ENCODE measurements around the gene AFDN. TPM values are rescaled to one million over a fixed set of nuclear protein-coding genes. Genes with fewer than 3 reads are reported as not detected.

The AFDN gene
- total and polyA plus RNA-seq, 10 of the 15 experiments (the other 5 are each of a cell fraction or from before 2014, with no cell fraction given), result 5.7 to 68.2 (median 45.1) TPM

DNA sequence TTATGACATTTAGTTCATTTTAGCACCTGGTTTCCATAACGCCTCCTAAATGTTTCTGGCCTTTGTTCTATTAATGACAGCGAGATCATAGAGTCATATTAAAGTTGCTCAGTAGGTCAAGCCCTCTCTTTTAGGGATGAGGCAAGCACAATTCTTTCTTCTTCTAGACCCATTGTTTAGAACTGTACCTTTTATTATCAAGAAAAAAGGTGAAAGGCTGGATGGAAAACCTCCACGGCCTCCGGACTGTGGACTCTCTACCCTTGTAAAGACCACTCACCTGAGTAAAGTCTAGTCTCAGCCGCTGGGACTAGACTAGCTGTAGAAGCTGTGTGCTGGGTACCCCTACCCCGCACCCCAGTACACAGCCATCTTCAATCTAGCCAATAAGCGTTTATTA lies 6.0 kb upstream of the AFDN start:
- H4K20me1 ChIP-seq (ENCODE audit: control insufficient read depth, insufficient read depth), result no peaks in the 10 kb centered on the region
- no peak overlapping the region for H3K4me2 ChIP-seq (ENCODE audit: control insufficient read depth, insufficient read depth)
- intact Hi-C loops (cut with micrococcal nuclease; ENCODE audit: unreplicated experiment) (no loop called here), in situ Hi-C loops (cut with MboI) (no loop called here)
- H3K36me3 ChIP-seq (ENCODE audit: control insufficient read depth in 2 of 2, insufficient read depth in 2 of 2, low read length in 1 of 2), result no peaks in the 10 kb centered on the region
- ChIA-PET CTCF (no interaction called here), SMC1A (ENCODE audit: uncharacterized antibody, unreplicated experiment) (interaction anchor here (1.5 kb wide), 1 partner anchor 10 kb away, joined by 4 read pairs; no protein-coding TSS in a partner anchor), RAD21 (ENCODE audit: unreplicated experiment) (no interaction called here), POLR2A (no interaction called here)
- H3K9ac ChIP-seq (ENCODE audit: control insufficient read depth, insufficient read depth, low read length), result no peak overlapping the region
- ATAC-seq, result no peak
- no peak for DNase-seq (ENCODE audit: low read depth, low spot score)
- no peak for TF ChIP-seq NFYB (IDR thresholded peaks at IDR 0.05; ENCODE audit: insufficient read depth, low read depth, low read length)
- no peak for TF ChIP-seq EZH2 (IDR thresholded peaks at IDR 0.05; ENCODE audit: borderline replicate concordance, control insufficient read depth, low read depth, low read length)
- TF ChIP-seq, protein P1, sequence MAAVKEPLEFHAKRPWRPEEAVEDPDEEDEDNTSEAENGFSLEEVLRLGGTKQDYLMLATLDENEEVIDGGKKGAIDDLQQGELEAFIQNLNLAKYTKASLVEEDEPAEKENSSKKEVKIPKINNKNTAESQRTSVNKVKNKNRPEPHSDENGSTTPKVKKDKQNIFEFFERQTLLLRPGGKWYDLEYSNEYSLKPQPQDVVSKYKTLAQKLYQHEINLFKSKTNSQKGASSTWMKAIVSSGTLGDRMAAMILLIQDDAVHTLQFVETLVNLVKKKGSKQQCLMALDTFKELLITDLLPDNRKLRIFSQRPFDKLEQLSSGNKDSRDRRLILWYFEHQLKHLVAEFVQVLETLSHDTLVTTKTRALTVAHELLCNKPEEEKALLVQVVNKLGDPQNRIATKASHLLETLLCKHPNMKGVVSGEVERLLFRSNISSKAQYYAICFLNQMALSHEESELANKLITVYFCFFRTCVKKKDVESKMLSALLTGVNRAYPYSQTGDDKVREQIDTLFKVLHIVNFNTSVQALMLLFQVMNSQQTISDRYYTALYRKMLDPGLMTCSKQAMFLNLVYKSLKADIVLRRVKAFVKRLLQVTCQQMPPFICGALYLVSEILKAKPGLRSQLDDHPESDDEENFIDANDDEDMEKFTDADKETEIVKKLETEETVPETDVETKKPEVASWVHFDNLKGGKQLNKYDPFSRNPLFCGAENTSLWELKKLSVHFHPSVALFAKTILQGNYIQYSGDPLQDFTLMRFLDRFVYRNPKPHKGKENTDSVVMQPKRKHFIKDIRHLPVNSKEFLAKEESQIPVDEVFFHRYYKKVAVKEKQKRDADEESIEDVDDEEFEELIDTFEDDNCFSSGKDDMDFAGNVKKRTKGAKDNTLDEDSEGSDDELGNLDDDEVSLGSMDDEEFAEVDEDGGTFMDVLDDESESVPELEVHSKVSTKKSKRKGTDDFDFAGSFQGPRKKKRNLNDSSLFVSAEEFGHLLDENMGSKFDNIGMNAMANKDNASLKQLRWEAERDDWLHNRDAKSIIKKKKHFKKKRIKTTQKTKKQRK (IDR thresholded peaks at IDR 0.05; ENCODE audit: low read depth, low read length), result no peak
- TF ChIP-seq ZNF24 (IDR thresholded peaks at IDR 0.05), result no peak
- H3K79me2 ChIP-seq (ENCODE audit: control insufficient read depth, insufficient read depth, low read length), result no peaks in the 10 kb centered on the region
- peaks cover 4% of the 10 kb centered on the region for H3K4me1 ChIP-seq (ENCODE audit: control insufficient read depth, insufficient read depth, low read length)
- no peak overlapping the region for H2AFZ ChIP-seq (ENCODE audit: control insufficient read depth, low read depth, low read length)
- H3K27ac ChIP-seq (ENCODE audit: control insufficient read depth, insufficient read depth), result no peak overlapping the region
- H3K9me3 ChIP-seq (replicated peaks; ENCODE audit: control insufficient read depth, insufficient read depth, low read length), result no peaks in the 10 kb centered on the region
- H3K4me3 ChIP-seq, result no peak overlapping the region
- no peak for FAIRE-seq
- peaks cover 0 to 3% of the 10 kb centered on the region in 2 experiments; a peak in 3 of 4 replicates for H3K27me3 ChIP-seq (replicated peaks in 1 of 2; ENCODE audit: control insufficient read depth in 2 of 2, insufficient read depth in 2 of 2, low read length in 1 of 2)
- 46% methylated on average over 7 of the region's 7 CpGs for WGBS (ENCODE audit: insufficient coverage, insufficient replicate concordance, low lambda C conversion rate, missing lambda C conversion rate)
- no TSS peak for BruUV-seq (replicated peaks)

Data from GM12878 (cell line).